ENCODE data around the gene LAMP5. TPM values are rescaled to one million over a fixed set of nuclear protein-coding genes. Genes with fewer than 3 reads are reported as not detected.

Gene LAMP5
- total RNA-seq, 1 donor from 2014 or later, result 2.3 TPM

DNA sequence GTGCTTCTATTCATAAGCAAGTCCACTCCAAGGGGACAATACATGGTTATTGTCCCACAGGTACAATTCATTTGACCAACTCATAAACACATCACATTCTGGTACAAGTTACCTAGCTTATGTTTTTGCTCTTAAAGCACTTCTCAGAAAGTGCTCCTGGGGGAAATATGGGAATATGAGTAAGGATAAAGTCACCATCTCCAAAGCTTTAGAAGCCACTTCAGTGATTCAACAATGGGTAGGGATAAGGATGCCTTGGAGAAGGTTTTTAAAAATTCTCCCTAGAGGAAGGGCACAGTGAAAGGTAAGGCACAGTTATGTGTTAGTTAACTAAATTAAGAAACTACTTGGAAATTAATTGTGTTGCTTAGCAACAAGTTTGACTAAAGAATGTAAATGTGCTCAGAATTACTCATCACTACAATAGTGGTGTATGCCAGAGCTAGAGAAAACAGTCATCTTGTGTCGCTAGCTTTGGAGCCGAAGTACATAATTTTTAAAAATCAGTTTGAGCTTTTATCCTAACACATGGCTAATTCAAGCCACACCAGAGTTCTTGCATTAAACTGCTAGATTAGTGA, 39.5 kb upstream of the LAMP5 start:
- no peaks in the 10 kb centered on the region for H3K36me3 ChIP-seq (ENCODE audit: insufficient read depth, low read length)
- H3K4me1 ChIP-seq (ENCODE audit: insufficient read depth, low read length), result no peaks in the 10 kb centered on the region
- H2AFZ ChIP-seq (ENCODE audit: low read depth, low read length), result no peak overlapping the region
- no peaks in the 10 kb centered on the region for H3K9me3 ChIP-seq (ENCODE audit: insufficient read depth, low read depth, low read length)
- H3K27ac ChIP-seq (ENCODE audit: low read depth, low read length), result no peak overlapping the region
- Mint-ChIP-seq H3K27me3 (ENCODE audit: low read depth, unreplicated experiment) (no peaks in the 10 kb centered on the region), H3K27ac (ENCODE audit: unreplicated experiment) (no peak overlapping the region), H3K9me3 (ENCODE audit: unreplicated experiment) (no peaks in the 10 kb centered on the region), H3K36me3 (ENCODE audit: low read depth, unreplicated experiment) (peaks cover 6% of the 10 kb centered on the region), H3K4me1 (ENCODE audit: low read depth, unreplicated experiment) (peaks cover 6% of the 10 kb centered on the region), H3K4me3 (ENCODE audit: unreplicated experiment) (no peak overlapping the region)
- H3K4me3 ChIP-seq (ENCODE audit: insufficient read depth, low read depth, low read length), result no peak overlapping the region
- no peak overlapping the region for H3K9ac ChIP-seq (ENCODE audit: low read length)
- TF ChIP-seq, protein P1, sequence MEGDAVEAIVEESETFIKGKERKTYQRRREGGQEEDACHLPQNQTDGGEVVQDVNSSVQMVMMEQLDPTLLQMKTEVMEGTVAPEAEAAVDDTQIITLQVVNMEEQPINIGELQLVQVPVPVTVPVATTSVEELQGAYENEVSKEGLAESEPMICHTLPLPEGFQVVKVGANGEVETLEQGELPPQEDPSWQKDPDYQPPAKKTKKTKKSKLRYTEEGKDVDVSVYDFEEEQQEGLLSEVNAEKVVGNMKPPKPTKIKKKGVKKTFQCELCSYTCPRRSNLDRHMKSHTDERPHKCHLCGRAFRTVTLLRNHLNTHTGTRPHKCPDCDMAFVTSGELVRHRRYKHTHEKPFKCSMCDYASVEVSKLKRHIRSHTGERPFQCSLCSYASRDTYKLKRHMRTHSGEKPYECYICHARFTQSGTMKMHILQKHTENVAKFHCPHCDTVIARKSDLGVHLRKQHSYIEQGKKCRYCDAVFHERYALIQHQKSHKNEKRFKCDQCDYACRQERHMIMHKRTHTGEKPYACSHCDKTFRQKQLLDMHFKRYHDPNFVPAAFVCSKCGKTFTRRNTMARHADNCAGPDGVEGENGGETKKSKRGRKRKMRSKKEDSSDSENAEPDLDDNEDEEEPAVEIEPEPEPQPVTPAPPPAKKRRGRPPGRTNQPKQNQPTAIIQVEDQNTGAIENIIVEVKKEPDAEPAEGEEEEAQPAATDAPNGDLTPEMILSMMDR (IDR thresholded peaks at IDR 0.05; ENCODE audit: insufficient read depth, low read depth, low read length), result no peak
- TF ChIP-seq EZH2 (IDR thresholded peaks at IDR 0.05; ENCODE audit: insufficient read depth, low read length), result no peak
- H3K4me2 ChIP-seq (ENCODE audit: low read length), result peak overlapping the region; percentile 12
- peak; percentile 49 for DNase-seq (ENCODE audit: low read depth)
- peak; percentile 41 for FAIRE-seq
- no peaks in the 10 kb centered on the region for H3K27me3 ChIP-seq (ENCODE audit: insufficient read depth, low read length)
- no peaks in the 10 kb centered on the region for H4K20me1 ChIP-seq (ENCODE audit: insufficient read depth, low read length)
- no peaks in the 10 kb centered on the region for H3K79me2 ChIP-seq (ENCODE audit: insufficient read depth, low read length)

DNA sequence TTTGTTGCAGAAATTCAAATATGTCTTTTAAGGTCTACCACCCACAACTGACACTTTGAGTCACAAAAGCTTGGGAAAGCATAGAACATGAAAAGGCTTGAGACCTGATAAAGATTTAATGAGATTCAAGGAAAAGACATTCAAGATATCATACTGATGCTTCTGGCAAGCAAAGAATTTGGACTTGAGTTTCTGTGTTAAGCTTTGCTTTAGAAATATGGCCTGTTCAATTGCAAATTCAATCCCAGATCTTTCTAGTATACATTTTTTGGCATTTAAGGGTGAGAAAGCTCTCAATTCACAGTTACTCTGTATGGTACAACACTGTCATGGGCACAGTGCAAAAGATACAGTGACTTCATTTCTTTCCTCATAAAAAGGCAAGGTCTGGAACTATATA, 38.9 kb upstream of the LAMP5 start:
- H3K9me3 Mint-ChIP-seq (ENCODE audit: unreplicated experiment), result no peaks in the 10 kb centered on the region
- H4K20me1 ChIP-seq (ENCODE audit: insufficient read depth, low read length), result no peaks in the 10 kb centered on the region
- no peaks in the 10 kb centered on the region for H3K27me3 Mint-ChIP-seq (ENCODE audit: low read depth, unreplicated experiment)
- H3K4me3 Mint-ChIP-seq (ENCODE audit: unreplicated experiment), result no peak overlapping the region
- TF ChIP-seq, protein P1 (IDR thresholded peaks at IDR 0.05; ENCODE audit: insufficient read depth, low read depth, low read length), result no peak
- TF ChIP-seq EZH2 (IDR thresholded peaks at IDR 0.05; ENCODE audit: insufficient read depth, low read length), result no peak
- DNase-seq (ENCODE audit: low read depth) (no peak), FAIRE-seq (no peak)
- no peaks in the 10 kb centered on the region for H3K79me2 ChIP-seq (ENCODE audit: insufficient read depth, low read length)
- no peaks in the 10 kb centered on the region for H3K27me3 ChIP-seq (ENCODE audit: insufficient read depth, low read length)
- H3K9me3 ChIP-seq (ENCODE audit: insufficient read depth, low read depth, low read length), result no peaks in the 10 kb centered on the region
- no peaks in the 10 kb centered on the region for H3K36me3 ChIP-seq (ENCODE audit: insufficient read depth, low read length)
- no peak overlapping the region for H2AFZ ChIP-seq (ENCODE audit: low read depth, low read length)
- H3K4me2 ChIP-seq (ENCODE audit: low read length), result peak overlapping the region; percentile 12
- no peak overlapping the region for H3K27ac ChIP-seq (ENCODE audit: low read depth, low read length)
- H3K9ac ChIP-seq (ENCODE audit: low read length), result no peak overlapping the region
- no peak overlapping the region for H3K4me3 ChIP-seq (ENCODE audit: insufficient read depth, low read depth, low read length)
- peaks cover 6% of the 10 kb centered on the region for H3K4me1 Mint-ChIP-seq (ENCODE audit: low read depth, unreplicated experiment)
- H3K36me3 Mint-ChIP-seq (ENCODE audit: low read depth, unreplicated experiment), result peaks cover 6% of the 10 kb centered on the region
- no peak overlapping the region for H3K27ac Mint-ChIP-seq (ENCODE audit: unreplicated experiment)
- H3K4me1 ChIP-seq (ENCODE audit: insufficient read depth, low read length), result no peaks in the 10 kb centered on the region

DNA sequence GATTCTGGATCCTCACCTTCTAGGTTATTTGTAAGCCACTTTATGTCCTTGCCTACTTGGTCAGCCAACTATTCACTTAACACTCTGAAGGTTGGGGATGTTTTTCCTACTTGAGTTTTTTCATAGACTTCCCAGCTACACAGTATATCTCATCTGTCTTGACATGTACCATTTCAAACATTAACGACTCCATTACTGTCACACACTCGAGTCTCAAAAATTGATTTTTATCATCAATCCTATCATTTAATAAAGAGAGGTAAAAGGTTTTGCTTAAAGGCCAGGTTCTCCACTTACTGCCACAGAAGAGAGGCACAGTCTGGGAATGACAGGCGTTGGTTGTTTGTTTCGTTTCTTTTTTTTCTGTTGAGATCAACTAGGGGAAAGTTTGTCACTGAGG, 38.2 kb upstream of the LAMP5 start:
- no peaks in the 10 kb centered on the region for H3K9me3 Mint-ChIP-seq (ENCODE audit: unreplicated experiment)
- no peaks in the 10 kb centered on the region for H3K9me3 ChIP-seq (ENCODE audit: insufficient read depth, low read depth, low read length)
- H3K79me2 ChIP-seq (ENCODE audit: insufficient read depth, low read length), result no peaks in the 10 kb centered on the region
- H3K4me1 Mint-ChIP-seq (ENCODE audit: low read depth, unreplicated experiment), result peaks cover 6% of the 10 kb centered on the region
- H3K27me3 Mint-ChIP-seq (ENCODE audit: low read depth, unreplicated experiment), result no peaks in the 10 kb centered on the region
- no peak overlapping the region for H3K4me2 ChIP-seq (ENCODE audit: low read length)
- no peak overlapping the region for H3K27ac ChIP-seq (ENCODE audit: low read depth, low read length)
- peaks cover 6% of the 10 kb centered on the region for H3K36me3 Mint-ChIP-seq (ENCODE audit: low read depth, unreplicated experiment)
- DNase-seq (ENCODE audit: low read depth) (no peak), FAIRE-seq (no peak)
- H3K4me3 ChIP-seq (ENCODE audit: insufficient read depth, low read depth, low read length), result no peak overlapping the region
- TF ChIP-seq, protein P1 (IDR thresholded peaks at IDR 0.05; ENCODE audit: insufficient read depth, low read depth, low read length), result no peak
- no peak for TF ChIP-seq EZH2 (IDR thresholded peaks at IDR 0.05; ENCODE audit: insufficient read depth, low read length)
- no peaks in the 10 kb centered on the region for H3K36me3 ChIP-seq (ENCODE audit: insufficient read depth, low read length)
- no peak overlapping the region for H3K4me3 Mint-ChIP-seq (ENCODE audit: unreplicated experiment)
- H2AFZ ChIP-seq (ENCODE audit: low read depth, low read length), result no peak overlapping the region
- H3K27me3 ChIP-seq (ENCODE audit: insufficient read depth, low read length), result no peaks in the 10 kb centered on the region
- H3K4me1 ChIP-seq (ENCODE audit: insufficient read depth, low read length), result no peaks in the 10 kb centered on the region
- no peaks in the 10 kb centered on the region for H4K20me1 ChIP-seq (ENCODE audit: insufficient read depth, low read length)
- H3K9ac ChIP-seq (ENCODE audit: low read length), result no peak overlapping the region
- H3K27ac Mint-ChIP-seq (ENCODE audit: unreplicated experiment), result no peak overlapping the region
